Measurements from ENCODE around the gene FXYD1. TPM values are rescaled to one million over a fixed set of nuclear protein-coding genes. Genes with fewer than 3 reads are reported as not detected.

Gene FXYD1
- total RNA-seq, 2 experiments from 2014 or later, result 0.57 to 11.5 TPM

- BruUV-seq (replicated peaks), result no TSS peak
- Histone ChIP-seq H3K4me1 (ENCODE audit: insufficient read depth, low read length, poor library complexity, severe bottlenecking) (no peaks in the 10 kb centered on the region), H3K79me2 (ENCODE audit: insufficient read depth, low read depth, low read length) (no peaks in the 10 kb centered on the region), H3K9me2 (ENCODE audit: insufficient read depth, low read length) (no peaks in the 10 kb centered on the region), H3K9me3 (ENCODE audit: low read length) (peaks cover 5% of the 10 kb centered on the region), H3K36me3 (ENCODE audit: insufficient read depth, low read length) (no peaks in the 10 kb centered on the region), H4K20me1 (ENCODE audit: insufficient read depth, low read length) (no peaks in the 10 kb centered on the region), H2AFZ (ENCODE audit: low read length) (no peak overlapping the region), H3K4me2 (ENCODE audit: low read length) (no peak overlapping the region), H3K4me3 (ENCODE audit: low read depth, low read length, poor library complexity, severe bottlenecking) (no peak overlapping the region), H3K27ac (ENCODE audit: low read depth, low read length, poor library complexity, severe bottlenecking) (no peak overlapping the region)
- intact Hi-C loops (cut with micrococcal nuclease; ENCODE audit: unreplicated experiment), result no loop called here
- POLR2A ChIA-PET, result no interaction called here
- no peak for DNase-seq (ENCODE audit: low spot score)
- CTCF ChIA-PET (ENCODE audit: unreplicated experiment), result no interaction called here
- no peak for TF ChIP-seq EZH2phosphoT487 (IDR thresholded peaks at IDR 0.05; ENCODE audit: borderline replicate concordance, low read depth, low read length)
- TF ChIP-seq CTCF (conservative IDR thresholded peaks at IDR 0.05; ENCODE audit: low read length), result no peak
Measured at GRCh38 chr19:35184267-35184666, 45.6 kb downstream of the FXYD1 start.

- BruUV-seq (replicated peaks), result no TSS peak
- no peaks in the 10 kb centered on the region for H3K79me2 ChIP-seq (ENCODE audit: insufficient read depth, low read depth, low read length)
- no peak overlapping the region for H3K4me3 ChIP-seq (ENCODE audit: low read depth, low read length, poor library complexity, severe bottlenecking)
- no peaks in the 10 kb centered on the region for H3K9me2 ChIP-seq (ENCODE audit: insufficient read depth, low read length)
- peaks cover 5% of the 10 kb centered on the region for H3K9me3 ChIP-seq (ENCODE audit: low read length)
- no peak overlapping the region for H3K4me2 ChIP-seq (ENCODE audit: low read length)
- DNase-seq (ENCODE audit: low spot score), result no peak
- ChIA-PET POLR2A (no interaction called here), CTCF (ENCODE audit: unreplicated experiment) (no interaction called here)
- no peaks in the 10 kb centered on the region for H3K36me3 ChIP-seq (ENCODE audit: insufficient read depth, low read length)
- no peaks in the 10 kb centered on the region for H3K4me1 ChIP-seq (ENCODE audit: insufficient read depth, low read length, poor library complexity, severe bottlenecking)
- no peak overlapping the region for H3K27ac ChIP-seq (ENCODE audit: low read depth, low read length, poor library complexity, severe bottlenecking)
- TF ChIP-seq EZH2phosphoT487 (IDR thresholded peaks at IDR 0.05; ENCODE audit: borderline replicate concordance, low read depth, low read length) (no peak), CTCF (conservative IDR thresholded peaks at IDR 0.05; ENCODE audit: low read length) (no peak)
- H4K20me1 ChIP-seq (ENCODE audit: insufficient read depth, low read length), result no peaks in the 10 kb centered on the region
- intact Hi-C loops (cut with micrococcal nuclease; ENCODE audit: unreplicated experiment), result no loop called here
- no peak overlapping the region for H2AFZ ChIP-seq (ENCODE audit: low read length)
Measured at GRCh38 chr19:35184884-35185283, 46.3 kb downstream of the FXYD1 start.

Small RNAs within 50 kb of the gene (small RNA-seq; reads per million reads assigned to genes)
- not detected for gene AC020907.2

Other genes starting within 250 kb of the FXYD1 start
- not detected in 2 replicates for gene ZNF30, start 211.9 kb upstream of the FXYD1 start, total RNA-seq (2014; rRNA removed; shearing (Covaris generic))
- gene ZNF30, start 211.9 kb upstream of the FXYD1 start, total RNA-seq (2022), result not detected in 2 replicates
- 8.0 and 8.3 TPM in 2 replicates for gene ZNF792, start 174.6 kb upstream of the FXYD1 start, total RNA-seq (2014; rRNA removed; shearing (Covaris generic))
- gene ZNF792, start 174.6 kb upstream of the FXYD1 start, total RNA-seq (2022), result 9.5 TPM in 2 replicates
- gene GRAMD1A, start 138.5 kb upstream of the FXYD1 start, total RNA-seq (2014; rRNA removed; shearing (Covaris generic)), result 67.9 and 84.2 TPM in 2 replicates
- 124 and 133 TPM in 2 replicates for gene GRAMD1A, start 138.5 kb upstream of the FXYD1 start, total RNA-seq (2022)
- 0.41 and 0.59 TPM in 2 replicates for gene SCN1B, start 108.4 kb upstream of the FXYD1 start, total RNA-seq (2014; rRNA removed; shearing (Covaris generic))
- 3.1 and 3.6 TPM in 2 replicates for gene SCN1B, start 108.4 kb upstream of the FXYD1 start, total RNA-seq (2022)
- gene HPN, start 97.1 kb upstream of the FXYD1 start, total RNA-seq (2014; rRNA removed; shearing (Covaris generic)), result 0.19 TPM in 1 of 2 replicates, not detected in the other
- gene HPN, start 97.1 kb upstream of the FXYD1 start, total RNA-seq (2022), result 0.17 TPM in 1 of 2 replicates, not detected in the other
- 0.35 TPM in 1 of 2 replicates, not detected in the other for gene FXYD3, start 23.0 kb upstream of the FXYD1 start, total RNA-seq (2014; rRNA removed; shearing (Covaris generic))
- gene FXYD3, start 23.0 kb upstream of the FXYD1 start, total RNA-seq (2022), result 0.88 TPM in 1 of 2 replicates, not detected in the other
- 0.28 and 1.1 TPM in 2 replicates for gene LGI4, start 3.8 kb upstream of the FXYD1 start, total RNA-seq (2014; rRNA removed; shearing (Covaris generic))
- 2.7 and 5.9 TPM in 2 replicates for gene LGI4, start 3.8 kb upstream of the FXYD1 start, total RNA-seq (2022)
- gene FXYD7, start 4.4 kb downstream of the FXYD1 start, total RNA-seq (2014; rRNA removed; shearing (Covaris generic)), result 0.50 and 1.2 TPM in 2 replicates
- gene FXYD7, start 4.4 kb downstream of the FXYD1 start, total RNA-seq (2022), result 6.1 and 6.3 TPM in 2 replicates
- 76.8 and 82.1 TPM in 2 replicates for gene FXYD5, start 15.9 kb downstream of the FXYD1 start, total RNA-seq (2014; rRNA removed; shearing (Covaris generic))
- gene FXYD5, start 15.9 kb downstream of the FXYD1 start, total RNA-seq (2022), result 147 and 155 TPM in 2 replicates
- gene FAM187B, start 89.9 kb downstream of the FXYD1 start, total RNA-seq (2014; rRNA removed; shearing (Covaris generic)), result not detected in 2 replicates
- gene FAM187B, start 89.9 kb downstream of the FXYD1 start, total RNA-seq (2022), result not detected in 2 replicates
- 15.0 and 22.9 TPM in 2 replicates for gene LSR, start 110.2 kb downstream of the FXYD1 start, total RNA-seq (2014; rRNA removed; shearing (Covaris generic))
- 26.0 and 33.6 TPM in 2 replicates for gene LSR, start 110.2 kb downstream of the FXYD1 start, total RNA-seq (2022)
- gene USF2, start 130.1 kb downstream of the FXYD1 start, total RNA-seq (2014; rRNA removed; shearing (Covaris generic)), result 100.0 and 105 TPM in 2 replicates
- 155 and 181 TPM in 2 replicates for gene USF2, start 130.1 kb downstream of the FXYD1 start, total RNA-seq (2022)
- 0.19 TPM in 1 of 2 replicates, not detected in the other for gene HAMP, start 143.7 kb downstream of the FXYD1 start, total RNA-seq (2014; rRNA removed; shearing (Covaris generic))
- 0.83 and 0.89 TPM in 2 replicates for gene HAMP, start 143.7 kb downstream of the FXYD1 start, total RNA-seq (2022)
- gene MAG, start 153.3 kb downstream of the FXYD1 start, total RNA-seq (2014; rRNA removed; shearing (Covaris generic)), result 4.6 and 6.2 TPM in 2 replicates
- 8.4 and 10.1 TPM in 2 replicates for gene MAG, start 153.3 kb downstream of the FXYD1 start, total RNA-seq (2022)
- 312 and 413 TPM in 2 replicates for gene CD22, start 190.4 kb downstream of the FXYD1 start, total RNA-seq (2014; rRNA removed; shearing (Covaris generic))
- 972 TPM in 2 replicates for gene CD22, start 190.4 kb downstream of the FXYD1 start, total RNA-seq (2022)
- gene FFAR1, start 209.1 kb downstream of the FXYD1 start, total RNA-seq (2014; rRNA removed; shearing (Covaris generic)), result 8.5 and 11.4 TPM in 2 replicates
- gene FFAR1, start 209.1 kb downstream of the FXYD1 start, total RNA-seq (2022), result 9.8 and 11.6 TPM in 2 replicates
- 0.72 TPM in 1 of 2 replicates, not detected in the other for gene FFAR3, start 219.6 kb downstream of the FXYD1 start, total RNA-seq (2014; rRNA removed; shearing (Covaris generic))
- gene FFAR3, start 219.6 kb downstream of the FXYD1 start, total RNA-seq (2022), result 0.19 and 0.31 TPM in 2 replicates
- 0.06 TPM in 1 of 2 replicates, not detected in the other for gene GPR42, start 232.2 kb downstream of the FXYD1 start, total RNA-seq (2014; rRNA removed; shearing (Covaris generic))
- not detected in 2 replicates for gene GPR42, start 232.2 kb downstream of the FXYD1 start, total RNA-seq (2022)